ENCODE measurements around the gene SERPINA3.
A peak's percentile ranks its signal among the peaks of the same experiment; 100 is the strongest.

Gene SERPINA3

GRCh38 chr14:94654071-94654861, 42.1 kb downstream of the SERPINA3 start:
- DNase-seq (ENCODE audit: low read depth) = no peak
- H3K4me3 ChIP-seq (ENCODE audit: low read length) = no peak overlapping the region
- TF ChIP-seq CTCF (conservative IDR thresholded peaks at IDR 0.05; ENCODE audit: low read length) = no peak

GRCh38 chr14:94655169-94655710, 43.0 kb downstream of the SERPINA3 start:
- TF ChIP-seq CTCF (conservative IDR thresholded peaks at IDR 0.05; ENCODE audit: low read length) = no peak
- DNase-seq (ENCODE audit: low read depth) = peak; percentile 32
- H3K4me3 ChIP-seq (ENCODE audit: low read length) = no peak overlapping the region

GRCh38 chr14:94656043-94656442, 43.9 kb downstream of the SERPINA3 start:
- H3K4me3 ChIP-seq (ENCODE audit: low read length) = no peak overlapping the region
- TF ChIP-seq CTCF (conservative IDR thresholded peaks at IDR 0.05; ENCODE audit: low read length) = no peak
- no peak for DNase-seq (ENCODE audit: low read depth)

- TF ChIP-seq CTCF (conservative IDR thresholded peaks at IDR 0.05; ENCODE audit: low read length) = no peak
- DNase-seq (ENCODE audit: low read depth) = no peak
- no peak overlapping the region for H3K4me3 ChIP-seq (ENCODE audit: low read length)
These were observed 47.1 kb downstream of the SERPINA3 start for GRCh38 chr14:94659256-94659655.

- H3K4me3 ChIP-seq (ENCODE audit: low read length) = no peak overlapping the region
- no peak for DNase-seq (ENCODE audit: low read depth)
- no peak for TF ChIP-seq CTCF (conservative IDR thresholded peaks at IDR 0.05; ENCODE audit: low read length)
These were observed 47.7 kb downstream of the SERPINA3 start for GRCh38 chr14:94659901-94660300.

- no peak for TF ChIP-seq CTCF (conservative IDR thresholded peaks at IDR 0.05; ENCODE audit: low read length)
- no peak overlapping the region for H3K4me3 ChIP-seq (ENCODE audit: low read length)
- DNase-seq (ENCODE audit: low read depth) = no peak
These were observed 48.2 kb downstream of the SERPINA3 start for GRCh38 chr14:94660306-94660946.

- TF ChIP-seq CTCF (conservative IDR thresholded peaks at IDR 0.05; ENCODE audit: low read length) = no peak
- no peak overlapping the region for H3K4me3 ChIP-seq (ENCODE audit: low read length)
- DNase-seq (ENCODE audit: low read depth) = no peak
These were observed 51.3 kb downstream of the SERPINA3 start for GRCh38 chr14:94663538-94663937.

All from AG10803 (cell line).